ENCODE results near the gene FAM184B. TPM values are rescaled to one million over a fixed set of nuclear protein-coding genes. Genes with fewer than 3 reads are reported as not detected.

FAM184B gene
- total RNA-seq, 1 donor from 2014 or later: not detected

GRCh38 chr4:17809667-17810066 lies 28.2 kb upstream of the FAM184B start:
- TF ChIP-seq EZH2phosphoT487 (IDR thresholded peaks at IDR 0.05) (no peak), EZH2 (IDR thresholded peaks at IDR 0.05) (no peak)
- TF ChIP-seq, protein P1, sequence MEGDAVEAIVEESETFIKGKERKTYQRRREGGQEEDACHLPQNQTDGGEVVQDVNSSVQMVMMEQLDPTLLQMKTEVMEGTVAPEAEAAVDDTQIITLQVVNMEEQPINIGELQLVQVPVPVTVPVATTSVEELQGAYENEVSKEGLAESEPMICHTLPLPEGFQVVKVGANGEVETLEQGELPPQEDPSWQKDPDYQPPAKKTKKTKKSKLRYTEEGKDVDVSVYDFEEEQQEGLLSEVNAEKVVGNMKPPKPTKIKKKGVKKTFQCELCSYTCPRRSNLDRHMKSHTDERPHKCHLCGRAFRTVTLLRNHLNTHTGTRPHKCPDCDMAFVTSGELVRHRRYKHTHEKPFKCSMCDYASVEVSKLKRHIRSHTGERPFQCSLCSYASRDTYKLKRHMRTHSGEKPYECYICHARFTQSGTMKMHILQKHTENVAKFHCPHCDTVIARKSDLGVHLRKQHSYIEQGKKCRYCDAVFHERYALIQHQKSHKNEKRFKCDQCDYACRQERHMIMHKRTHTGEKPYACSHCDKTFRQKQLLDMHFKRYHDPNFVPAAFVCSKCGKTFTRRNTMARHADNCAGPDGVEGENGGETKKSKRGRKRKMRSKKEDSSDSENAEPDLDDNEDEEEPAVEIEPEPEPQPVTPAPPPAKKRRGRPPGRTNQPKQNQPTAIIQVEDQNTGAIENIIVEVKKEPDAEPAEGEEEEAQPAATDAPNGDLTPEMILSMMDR (IDR thresholded peaks at IDR 0.05): no peak
- H3K9me3 ChIP-seq (ENCODE audit: low read depth): no peaks in the 10 kb centered on the region
- peaks cover 100% of the 10 kb centered on the region for H3K79me2 ChIP-seq (ENCODE audit: low read depth)
- H3K27ac ChIP-seq: no peak overlapping the region
- peak overlapping the region; percentile 98 for H3K4me3 ChIP-seq
- H3K36me3 Mint-ChIP-seq: peaks cover 10% of the 10 kb centered on the region
- no peaks in the 10 kb centered on the region for H3K27me3 ChIP-seq
- H3K27ac Mint-ChIP-seq: peak overlapping the region; percentile 15
- H3K4me1 ChIP-seq: peaks cover 40% of the 10 kb centered on the region
- DNase-seq (ENCODE audit: low spot score): no peak
- no peaks in the 10 kb centered on the region for H3F3A ChIP-seq (ENCODE audit: low read depth)
- H3K9ac ChIP-seq: peak overlapping the region; percentile 97
- H3K4me3 Mint-ChIP-seq: peak overlapping the region; percentile 95
- H3K9me3 Mint-ChIP-seq: no peaks in the 10 kb centered on the region
- H2AFZ ChIP-seq (replicated peaks): no peak overlapping the region
- peak overlapping the region; percentile 97 for H3K4me2 ChIP-seq
- no peaks in the 10 kb centered on the region for H3K27me3 Mint-ChIP-seq (ENCODE audit: insufficient read depth, low read depth)
- H3K36me3 ChIP-seq: peaks cover 22% of the 10 kb centered on the region
- peaks cover 42% of the 10 kb centered on the region for H3K4me1 Mint-ChIP-seq
- H4K20me1 ChIP-seq (ENCODE audit: low read depth): peaks cover 77% of the 10 kb centered on the region

- H3K4me1 Mint-ChIP-seq: peaks cover 30% of the 10 kb centered on the region
- no peaks in the 10 kb centered on the region for H3K9me3 ChIP-seq (ENCODE audit: low read depth)
- H3K4me3 Mint-ChIP-seq: peak overlapping the region; percentile 95
- H3K79me2 ChIP-seq (ENCODE audit: low read depth): peaks cover 100% of the 10 kb centered on the region
- H4K20me1 ChIP-seq (ENCODE audit: low read depth): peaks cover 72% of the 10 kb centered on the region
- peaks cover 19% of the 10 kb centered on the region for H3K36me3 Mint-ChIP-seq
- no peaks in the 10 kb centered on the region for H3K27me3 ChIP-seq
- no peaks in the 10 kb centered on the region for H3K27me3 Mint-ChIP-seq (ENCODE audit: insufficient read depth, low read depth)
- no peak overlapping the region for H2AFZ ChIP-seq (replicated peaks)
- no peak overlapping the region for H3K27ac Mint-ChIP-seq
- peak overlapping the region; percentile 0 for H3K9ac ChIP-seq
- H3K4me2 ChIP-seq: peak overlapping the region; percentile 97
- H3K36me3 ChIP-seq: peaks cover 30% of the 10 kb centered on the region
- H3K4me3 ChIP-seq: peak overlapping the region; percentile 98
- no peaks in the 10 kb centered on the region for H3K9me3 Mint-ChIP-seq
- no peak overlapping the region for H3K27ac ChIP-seq
- TF ChIP-seq EZH2 (IDR thresholded peaks at IDR 0.05) (no peak), EZH2phosphoT487 (IDR thresholded peaks at IDR 0.05) (no peak)
- TF ChIP-seq, protein P1 (IDR thresholded peaks at IDR 0.05): no peak
- H3K4me1 ChIP-seq: peaks cover 25% of the 10 kb centered on the region
- no peak for DNase-seq (ENCODE audit: low spot score)
- H3F3A ChIP-seq (ENCODE audit: low read depth): no peaks in the 10 kb centered on the region
These were observed 26.0 kb upstream of the FAM184B start for GRCh38 chr4:17807446-17807845.

- no peak overlapping the region for H3K4me3 ChIP-seq
- H3K27ac ChIP-seq: no peak overlapping the region
- no peak for DNase-seq (ENCODE audit: low spot score)
- H2AFZ ChIP-seq (replicated peaks): no peak overlapping the region
- no peaks in the 10 kb centered on the region for H3K27me3 Mint-ChIP-seq (ENCODE audit: insufficient read depth, low read depth)
- H4K20me1 ChIP-seq (ENCODE audit: low read depth): peaks cover 70% of the 10 kb centered on the region
- peaks cover 25% of the 10 kb centered on the region for H3K4me1 ChIP-seq
- TF ChIP-seq EZH2phosphoT487 (IDR thresholded peaks at IDR 0.05) (no peak), EZH2 (IDR thresholded peaks at IDR 0.05) (no peak)
- TF ChIP-seq, protein P1 (IDR thresholded peaks at IDR 0.05): no peak
- peaks cover 31% of the 10 kb centered on the region for H3K36me3 ChIP-seq
- no peaks in the 10 kb centered on the region for H3K27me3 ChIP-seq
- no peak overlapping the region for H3K4me3 Mint-ChIP-seq
- no peak overlapping the region for H3K9ac ChIP-seq
- H3K9me3 Mint-ChIP-seq: no peaks in the 10 kb centered on the region
- peaks cover 26% of the 10 kb centered on the region for H3K4me1 Mint-ChIP-seq
- peaks cover 5% of the 10 kb centered on the region for H3F3A ChIP-seq (ENCODE audit: low read depth)
- H3K27ac Mint-ChIP-seq: no peak overlapping the region
- no peak overlapping the region for H3K4me2 ChIP-seq
- peaks cover 24% of the 10 kb centered on the region for H3K36me3 Mint-ChIP-seq
- peaks cover 96% of the 10 kb centered on the region for H3K79me2 ChIP-seq (ENCODE audit: low read depth)
- H3K9me3 ChIP-seq (ENCODE audit: low read depth): no peaks in the 10 kb centered on the region
These were observed 24.2 kb upstream of the FAM184B start for GRCh38 chr4:17805580-17806155.

Data from neural progenitor cell (in vitro differentiated cells).